ENCODE data around the gene TGM5. TPM values are rescaled to one million over a fixed set of nuclear protein-coding genes. Genes with fewer than 3 reads are reported as not detected.
A peak's percentile ranks its signal among the peaks of the same experiment; 100 is the strongest.

Gene TGM5
- total RNA-seq, 4 donors from 2014 or later: not detected

DNA sequence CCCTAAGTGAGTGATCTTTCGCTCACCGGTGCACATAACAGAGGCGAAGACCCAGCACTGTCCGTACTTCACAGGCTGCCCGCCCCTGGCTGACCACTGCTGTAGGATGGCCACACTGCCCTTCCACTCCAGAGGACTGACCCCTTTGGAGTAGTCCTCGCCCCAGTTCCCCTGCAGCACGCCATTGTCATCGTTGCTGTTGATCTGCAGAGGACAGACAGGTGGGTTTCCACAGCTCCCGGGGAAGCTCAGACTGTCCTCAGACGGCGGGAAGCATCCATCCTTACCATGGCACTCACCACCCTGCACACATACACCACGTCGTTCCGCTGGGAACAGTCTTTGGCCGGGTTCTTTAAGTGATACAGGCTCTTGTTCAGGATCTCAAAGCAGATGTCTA, 20.5 kb upstream of the TGM5 start:
- Histone ChIP-seq H3K4me3 (no peak overlapping the region), H3K4me1 (no peaks in the 10 kb centered on the region), H3K27me3 (no peaks in the 10 kb centered on the region), H3K36me3 (no peaks in the 10 kb centered on the region), H3K9me3 (no peaks in the 10 kb centered on the region), H3K27ac (no peak overlapping the region)
- TF ChIP-seq, protein P1, sequence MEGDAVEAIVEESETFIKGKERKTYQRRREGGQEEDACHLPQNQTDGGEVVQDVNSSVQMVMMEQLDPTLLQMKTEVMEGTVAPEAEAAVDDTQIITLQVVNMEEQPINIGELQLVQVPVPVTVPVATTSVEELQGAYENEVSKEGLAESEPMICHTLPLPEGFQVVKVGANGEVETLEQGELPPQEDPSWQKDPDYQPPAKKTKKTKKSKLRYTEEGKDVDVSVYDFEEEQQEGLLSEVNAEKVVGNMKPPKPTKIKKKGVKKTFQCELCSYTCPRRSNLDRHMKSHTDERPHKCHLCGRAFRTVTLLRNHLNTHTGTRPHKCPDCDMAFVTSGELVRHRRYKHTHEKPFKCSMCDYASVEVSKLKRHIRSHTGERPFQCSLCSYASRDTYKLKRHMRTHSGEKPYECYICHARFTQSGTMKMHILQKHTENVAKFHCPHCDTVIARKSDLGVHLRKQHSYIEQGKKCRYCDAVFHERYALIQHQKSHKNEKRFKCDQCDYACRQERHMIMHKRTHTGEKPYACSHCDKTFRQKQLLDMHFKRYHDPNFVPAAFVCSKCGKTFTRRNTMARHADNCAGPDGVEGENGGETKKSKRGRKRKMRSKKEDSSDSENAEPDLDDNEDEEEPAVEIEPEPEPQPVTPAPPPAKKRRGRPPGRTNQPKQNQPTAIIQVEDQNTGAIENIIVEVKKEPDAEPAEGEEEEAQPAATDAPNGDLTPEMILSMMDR (IDR thresholded peaks at IDR 0.05): no peak
- TF ChIP-seq POLR2A (IDR thresholded peaks at IDR 0.05): no peak
- no peak for DNase-seq
- intact Hi-C loops (cut with DNase I; ENCODE audit: low total_unique reads): no loop called here

DNA sequence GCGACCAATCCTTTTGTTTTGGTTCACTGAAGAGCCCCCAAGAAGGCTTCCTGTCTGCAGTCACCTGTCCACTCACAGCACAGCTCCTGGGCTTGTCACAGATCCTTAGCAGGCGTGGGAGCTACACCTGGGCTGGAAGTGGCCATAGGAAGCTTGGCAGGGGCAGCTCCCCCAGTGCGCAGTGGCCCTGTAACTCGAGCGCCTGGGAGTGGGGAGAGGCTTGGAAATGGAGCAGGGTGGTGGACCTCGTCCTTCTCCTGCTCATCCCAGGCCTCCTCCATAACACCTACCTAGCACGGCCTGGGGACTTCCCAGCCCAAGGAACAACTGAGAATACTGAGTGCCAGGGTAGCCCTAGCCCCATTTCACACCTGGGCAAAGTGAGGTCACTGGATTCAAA, 19.3 kb upstream of the TGM5 start:
- Histone ChIP-seq H3K36me3 (no peaks in the 10 kb centered on the region), H3K27me3 (no peaks in the 10 kb centered on the region), H3K27ac (no peak overlapping the region), H3K4me1 (no peaks in the 10 kb centered on the region), H3K4me3 (no peak overlapping the region), H3K9me3 (no peaks in the 10 kb centered on the region)
- TF ChIP-seq, protein P1 (IDR thresholded peaks at IDR 0.05): no peak
- TF ChIP-seq POLR2A (IDR thresholded peaks at IDR 0.05): no peak
- intact Hi-C loops (cut with DNase I; ENCODE audit: low total_unique reads): no loop called here
- DNase-seq: no peak

DNA sequence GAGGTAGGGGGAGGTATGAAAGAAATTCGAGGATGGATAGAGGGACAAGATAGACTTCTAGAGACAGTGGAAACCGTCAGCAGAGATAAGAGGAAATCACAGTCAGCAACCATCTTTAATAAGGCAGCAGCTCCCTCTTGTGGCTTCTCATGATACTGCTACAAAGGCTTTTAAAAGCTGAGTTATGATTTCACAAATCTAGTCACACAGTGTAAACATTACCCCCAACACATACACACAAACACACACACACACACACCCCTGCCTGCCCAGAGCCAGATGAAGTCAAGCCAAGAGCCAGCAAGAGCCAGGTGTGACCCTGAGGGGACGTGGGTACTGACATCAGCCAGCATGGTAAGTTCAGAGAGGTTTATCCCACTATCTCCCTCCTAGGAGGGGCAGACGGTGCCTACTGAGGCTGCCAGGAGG, 18.9 kb upstream of the TGM5 start:
- no peak for TF ChIP-seq POLR2A (IDR thresholded peaks at IDR 0.05)
- TF ChIP-seq, protein P1 (IDR thresholded peaks at IDR 0.05): peak; percentile 71 to 86 (median 76)
- peak; percentile 28 to 57 for DNase-seq

DNA sequence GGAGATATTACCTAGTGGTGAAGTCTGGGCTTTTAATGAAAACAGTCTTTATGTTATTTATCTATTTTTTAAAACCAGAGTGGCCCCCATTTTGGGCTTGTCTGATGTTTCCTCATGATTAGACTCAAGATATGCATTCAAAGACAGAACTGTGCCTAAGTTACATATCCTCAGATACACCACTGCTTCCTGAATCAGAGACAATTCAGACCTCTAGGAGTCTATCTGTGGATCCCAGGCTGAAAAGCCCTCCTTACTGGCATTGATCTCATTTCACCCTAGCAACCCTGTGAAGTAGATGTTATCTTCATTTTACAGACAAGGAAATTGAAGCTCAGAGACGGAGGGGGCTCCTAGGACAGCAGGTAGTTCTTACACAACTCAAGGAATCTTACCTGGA, 16.8 kb upstream of the TGM5 start:
- intact Hi-C loops (cut with DNase I; ENCODE audit: low total_unique reads): no loop called here

More for the DNA sequence above, 18.9 kb upstream of the TGM5 start:
- Histone ChIP-seq H3K27ac (no peak overlapping the region), H3K27me3 (no peaks in the 10 kb centered on the region), H3K9me3 (no peaks in the 10 kb centered on the region), H3K36me3 (no peaks in the 10 kb centered on the region), H3K4me1 (no peaks in the 10 kb centered on the region), H3K4me3 (no peak overlapping the region)
- intact Hi-C loops (cut with DNase I; ENCODE audit: low total_unique reads): no loop called here

DNA sequence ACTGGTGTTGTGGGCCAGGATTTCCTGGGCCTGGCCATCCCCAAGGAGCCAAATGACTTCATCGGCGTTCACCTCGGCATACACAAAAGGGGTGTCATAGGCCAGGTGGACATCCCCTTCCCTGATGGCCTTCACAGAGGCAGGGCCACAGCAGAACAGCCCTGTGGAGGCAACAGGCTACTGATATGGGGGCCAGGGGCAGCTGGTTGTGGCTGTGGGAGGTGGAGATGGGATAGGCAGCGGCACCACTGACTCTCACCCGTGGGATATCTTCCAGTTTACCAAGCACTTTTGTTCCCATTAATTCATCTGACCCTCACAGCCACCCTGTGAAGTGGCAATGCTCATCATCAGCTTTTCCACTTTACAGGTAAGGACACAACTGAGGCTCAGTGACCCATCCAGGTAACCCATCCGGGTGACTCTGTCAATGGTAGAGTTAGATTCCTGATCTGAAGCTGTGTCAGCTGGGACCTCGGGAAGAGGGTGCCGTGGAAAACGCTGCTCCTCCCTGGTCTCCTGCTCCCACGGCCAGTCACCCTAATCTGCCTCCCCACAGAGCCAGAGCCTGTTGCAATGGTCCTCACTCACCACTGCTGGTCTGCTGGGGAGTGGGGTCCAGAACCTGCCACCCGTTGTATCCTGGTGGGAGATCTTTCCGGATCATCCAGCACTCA, 15.3 kb upstream of the TGM5 start:
- intact Hi-C loops (cut with DNase I; ENCODE audit: low total_unique reads): no loop called here
- TF ChIP-seq POLR2A (IDR thresholded peaks at IDR 0.05): no peak
- TF ChIP-seq, protein P1 (IDR thresholded peaks at IDR 0.05): no peak
- no peak for DNase-seq
- H3K4me3 ChIP-seq: no peak overlapping the region
- H3K36me3 ChIP-seq: no peaks in the 10 kb centered on the region
- H3K27ac ChIP-seq: no peak overlapping the region
- H3K27me3 ChIP-seq: no peaks in the 10 kb centered on the region
- no peaks in the 10 kb centered on the region for H3K9me3 ChIP-seq
- H3K4me1 ChIP-seq: no peaks in the 10 kb centered on the region

More for the DNA sequence above, 16.8 kb upstream of the TGM5 start:
- DNase-seq: no peak
- Histone ChIP-seq H3K36me3 (no peaks in the 10 kb centered on the region), H3K27me3 (no peaks in the 10 kb centered on the region), H3K27ac (no peak overlapping the region), H3K9me3 (no peaks in the 10 kb centered on the region), H3K4me3 (no peak overlapping the region), H3K4me1 (no peaks in the 10 kb centered on the region)
- TF ChIP-seq, protein P1 (IDR thresholded peaks at IDR 0.05): no peak
- TF ChIP-seq POLR2A (IDR thresholded peaks at IDR 0.05): no peak
